MG63 (cell line): ENCODE results near the gene APOBEC3B. TPM values are rescaled to one million over a fixed set of nuclear protein-coding genes. Genes with fewer than 3 reads are reported as not detected.
"Not testable (repeated sequence)": the region's sequence is repeated elsewhere in the genome, so short reads cannot be mapped to it uniquely, and the experiment has no call there.

ENCODE experiments used
- DNase-seq: peaks from one replicate; pipeline ENCODE4 v3.0.0-alpha.2; 2020
- H3K27me3 ChIP-seq: fragments of 250-450 bp; sonication (Bioruptor Pico); 2 replicates; pipeline ENCODE4 v1.5.1; 2020; ENCODE audit warnings: mild to moderate bottlenecking, moderate library complexity
- H3K36me3 ChIP-seq: fragments of 250-450 bp; sonication (Bioruptor Pico); 2 replicates; pipeline ENCODE4 v1.5.1; 2020; ENCODE audit warnings: mild to moderate bottlenecking, moderate library complexity
- H3K4me3 ChIP-seq: fragments of 250-450 bp; sonication (Bioruptor Pico); 2 replicates; pipeline ENCODE4 v1.5.1; 2020; ENCODE audit warnings: mild to moderate bottlenecking, moderate library complexity
- H3K9me3 ChIP-seq: fragments of 250-450 bp; sonication (Bioruptor Pico); 2 replicates; pipeline ENCODE4 v1.5.1; 2020; ENCODE audit warnings: mild to moderate bottlenecking, moderate library complexity
- total RNA-seq: library from RNA; depleted of rRNA; stranded (reverse); fragments of >200 nt; shearing (Covaris generic); gene quantifications from 2 replicates; pipeline ENCODE4 v1.2.3, GENCODE V29; 2014; ENCODE audit warnings: low replicate concordance

APOBEC3B gene
- total RNA-seq, 1 experiment from 2014 or later = 4.5 TPM

- no peaks in the 10 kb centered on the region for H3K27me3 ChIP-seq
- DNase-seq = no peak
- no peaks in the 10 kb centered on the region for H3K36me3 ChIP-seq
- no peaks in the 10 kb centered on the region for H3K9me3 ChIP-seq
- no peak overlapping the region for H3K4me3 ChIP-seq
These were observed 25.0 kb downstream of the APOBEC3B start for GRCh38 chr22:39007177-39007576.

- not testable (repeated sequence) for H3K4me3 ChIP-seq, DNase-seq, H3K36me3 ChIP-seq, H3K9me3 ChIP-seq, H3K27me3 ChIP-seq
These were observed 26.2 kb downstream of the APOBEC3B start for GRCh38 chr22:39008271-39008850.

DNA sequence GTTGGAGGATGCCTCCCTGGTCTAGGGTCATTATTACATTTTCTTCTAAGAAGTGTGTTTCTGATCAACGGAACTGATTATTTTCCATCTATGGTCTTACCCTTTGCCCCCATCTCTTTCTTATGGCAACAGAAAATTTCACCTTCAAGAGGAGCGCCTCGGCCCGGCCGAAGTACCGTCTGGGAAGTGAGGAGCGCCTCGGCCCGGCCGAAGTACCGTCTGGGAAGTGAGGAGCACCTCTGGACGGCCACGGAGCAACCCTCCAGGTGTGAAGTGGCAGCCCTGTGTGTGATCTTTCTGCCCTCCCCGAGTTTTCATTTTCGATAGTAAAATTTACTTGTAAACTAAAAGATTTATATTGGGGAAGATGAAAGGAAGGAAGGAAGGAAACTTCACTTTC lies 28.8 kb downstream of the APOBEC3B start:
- no peaks in the 10 kb centered on the region for H3K9me3 ChIP-seq
- no peaks in the 10 kb centered on the region for H3K27me3 ChIP-seq
- H3K36me3 ChIP-seq = no peaks in the 10 kb centered on the region
- no peak overlapping the region for H3K4me3 ChIP-seq
- DNase-seq = no peak

DNA sequence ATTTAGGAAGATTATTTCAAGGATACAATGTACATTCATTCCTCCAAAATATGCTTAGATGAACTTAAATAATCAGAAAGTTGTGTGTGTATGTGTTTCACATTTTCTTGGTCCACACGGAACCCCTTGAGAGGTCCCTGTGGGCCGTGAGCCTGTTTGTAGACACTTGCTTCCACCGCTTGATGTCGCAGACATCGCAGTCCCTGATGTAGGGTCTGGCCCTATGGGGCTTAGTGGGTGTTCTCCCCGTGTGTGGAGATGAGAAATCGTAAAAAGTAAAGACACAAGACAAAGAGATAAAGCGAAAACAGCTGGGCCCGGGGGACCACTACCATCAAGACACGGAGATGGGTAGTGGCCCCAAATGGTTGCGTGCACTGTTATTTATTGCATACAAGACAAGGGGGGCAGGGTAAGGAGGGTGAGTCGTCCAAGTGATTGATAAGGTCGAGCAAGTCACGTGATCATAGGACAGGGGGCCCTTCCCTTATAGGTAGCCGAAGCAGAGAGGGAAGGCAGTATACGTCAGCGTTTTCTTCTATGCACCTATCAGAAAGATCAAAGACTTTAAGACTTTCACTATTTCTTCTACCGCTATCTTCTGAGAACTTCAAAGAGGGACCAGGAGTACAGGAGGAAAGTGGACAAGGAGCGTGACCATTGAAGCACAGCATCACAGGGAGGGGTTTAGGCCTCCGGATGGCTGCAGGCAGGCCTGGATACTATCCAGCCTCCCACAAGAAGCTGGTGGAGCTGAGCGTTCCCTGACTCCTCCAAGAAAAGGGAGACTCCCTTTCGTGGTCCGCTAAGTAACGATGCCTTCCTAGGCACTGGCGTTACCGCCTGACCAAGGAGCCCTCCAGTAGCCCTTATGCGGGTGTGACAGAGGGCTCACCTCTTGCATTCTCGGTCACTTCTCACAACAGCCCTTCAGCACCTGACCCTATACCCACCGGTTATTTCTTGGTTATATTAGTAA lies 30.7 kb downstream of the APOBEC3B start:
- H3K4me3 ChIP-seq = no peak overlapping the region
- no peak for DNase-seq
- no peaks in the 10 kb centered on the region for H3K27me3 ChIP-seq
- no peaks in the 10 kb centered on the region for H3K9me3 ChIP-seq
- H3K36me3 ChIP-seq = no peaks in the 10 kb centered on the region

DNA sequence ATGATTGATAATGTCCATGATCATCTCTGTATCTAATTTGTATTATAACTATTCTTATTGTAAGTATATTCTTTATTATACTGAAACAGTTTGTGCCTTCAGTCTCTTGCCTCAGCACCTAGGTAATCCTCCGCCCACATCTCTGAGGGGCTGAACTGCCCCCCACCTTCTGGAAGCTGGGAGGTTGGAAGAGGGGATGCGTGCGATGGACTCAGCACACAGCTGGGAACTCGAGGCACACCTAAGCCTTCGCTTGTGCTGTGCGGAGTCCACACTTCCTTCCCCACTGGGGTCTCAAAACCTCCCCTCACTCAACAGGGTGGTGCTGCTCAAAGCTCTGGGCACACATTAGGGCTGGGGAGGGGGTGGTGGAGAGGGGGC lies 31.4 kb downstream of the APOBEC3B start:
- H3K4me3 ChIP-seq, H3K27me3 ChIP-seq, H3K9me3 ChIP-seq, DNase-seq, H3K36me3 ChIP-seq: not testable (repeated sequence)

DNA sequence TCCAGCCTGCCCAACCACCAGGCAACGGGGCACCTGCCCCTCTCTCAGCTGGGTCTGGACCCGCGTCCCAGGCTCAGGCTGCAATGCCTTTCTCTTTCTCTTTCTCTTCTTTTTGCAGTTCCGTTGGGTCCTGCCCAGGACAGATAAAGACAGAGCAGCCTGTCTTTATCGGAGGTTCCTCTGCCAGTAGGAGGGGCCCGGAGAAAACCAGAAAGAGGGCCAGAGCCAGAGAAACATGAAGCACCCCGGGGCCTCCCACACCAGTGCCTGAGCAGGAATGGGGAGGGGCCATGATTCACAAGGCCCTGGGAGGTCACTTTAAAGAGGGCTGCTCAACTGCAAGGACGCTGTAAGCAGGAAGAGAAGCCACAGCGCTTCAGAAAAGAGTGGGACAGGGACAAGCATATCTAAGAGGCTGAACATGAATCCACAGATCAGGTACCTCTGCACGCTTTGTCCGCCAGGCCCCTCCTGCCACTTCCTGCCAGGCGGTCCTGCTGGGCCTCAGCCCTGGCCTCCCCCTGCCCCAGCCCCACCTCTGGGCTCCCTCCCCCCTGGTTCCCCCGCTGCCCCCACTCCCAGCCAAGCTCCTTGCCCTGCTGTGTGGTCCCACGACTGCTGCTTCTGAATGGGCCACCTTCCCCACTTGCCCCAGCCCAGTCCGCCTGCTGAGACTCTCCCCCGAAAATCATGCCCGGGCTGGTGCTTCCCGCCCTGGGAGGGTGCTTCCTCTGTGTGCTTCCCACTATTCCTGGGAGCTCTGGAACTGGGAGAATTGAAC lies 32.0 kb downstream of the APOBEC3B start, which contains the start of gene APOBEC3C:
APOBEC3C (plus strand) TSS at position 316 of the 781 bp plus-strand sequence; CDS start at position 422, 106 bp downstream.
- Histone ChIP-seq H3K9me3 (no peaks in the 10 kb centered on the region), H3K27me3 (no peaks in the 10 kb centered on the region), H3K36me3 (no peaks in the 10 kb centered on the region), H3K4me3 (peak within 1 kb of the TSS; percentile 56)
- DNase-seq = peak; percentile 85

GRCh38 chr22:39014723-39015121 lies 32.6 kb downstream of the APOBEC3B start:
- not testable (repeated sequence) for H3K36me3 ChIP-seq, H3K27me3 ChIP-seq, DNase-seq, H3K9me3 ChIP-seq
- peak overlapping the region; percentile 56 for H3K4me3 ChIP-seq

DNA sequence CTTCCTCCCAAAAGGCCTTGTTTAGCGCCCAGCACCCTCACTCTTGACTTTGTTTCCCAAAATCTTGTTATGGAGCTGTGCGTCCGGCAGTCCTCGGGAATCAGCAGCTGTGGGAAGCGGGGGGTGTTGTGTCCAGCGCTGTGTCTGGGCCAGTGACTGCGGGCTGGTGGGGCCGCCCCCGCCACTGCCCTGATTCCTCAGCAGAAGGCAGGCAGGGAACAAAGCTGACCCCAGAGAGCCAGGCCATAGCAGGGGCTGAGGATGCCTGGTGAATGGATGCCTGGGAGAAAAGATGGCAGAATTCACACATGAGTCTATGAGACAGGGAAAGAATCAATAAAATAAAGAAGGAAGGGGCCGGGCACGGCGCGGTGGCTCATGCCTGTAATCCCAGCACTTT lies 34.4 kb downstream of the APOBEC3B start:
- no peak for DNase-seq
- no peaks in the 10 kb centered on the region for H3K9me3 ChIP-seq
- H3K36me3 ChIP-seq = no peaks in the 10 kb centered on the region
- no peak overlapping the region for H3K4me3 ChIP-seq
- no peaks in the 10 kb centered on the region for H3K27me3 ChIP-seq

GRCh38 chr22:39017596-39018365 lies 35.6 kb downstream of the APOBEC3B start:
- no peak for DNase-seq
- no peaks in the 10 kb centered on the region for H3K9me3 ChIP-seq
- no peak overlapping the region for H3K4me3 ChIP-seq
- no peaks in the 10 kb centered on the region for H3K36me3 ChIP-seq
- no peaks in the 10 kb centered on the region for H3K27me3 ChIP-seq

GRCh38 chr22:39020021-39020651 lies 38.0 kb downstream of the APOBEC3B start:
- DNase-seq, H3K4me3 ChIP-seq, H3K27me3 ChIP-seq, H3K9me3 ChIP-seq, H3K36me3 ChIP-seq: not testable (repeated sequence)

DNA sequence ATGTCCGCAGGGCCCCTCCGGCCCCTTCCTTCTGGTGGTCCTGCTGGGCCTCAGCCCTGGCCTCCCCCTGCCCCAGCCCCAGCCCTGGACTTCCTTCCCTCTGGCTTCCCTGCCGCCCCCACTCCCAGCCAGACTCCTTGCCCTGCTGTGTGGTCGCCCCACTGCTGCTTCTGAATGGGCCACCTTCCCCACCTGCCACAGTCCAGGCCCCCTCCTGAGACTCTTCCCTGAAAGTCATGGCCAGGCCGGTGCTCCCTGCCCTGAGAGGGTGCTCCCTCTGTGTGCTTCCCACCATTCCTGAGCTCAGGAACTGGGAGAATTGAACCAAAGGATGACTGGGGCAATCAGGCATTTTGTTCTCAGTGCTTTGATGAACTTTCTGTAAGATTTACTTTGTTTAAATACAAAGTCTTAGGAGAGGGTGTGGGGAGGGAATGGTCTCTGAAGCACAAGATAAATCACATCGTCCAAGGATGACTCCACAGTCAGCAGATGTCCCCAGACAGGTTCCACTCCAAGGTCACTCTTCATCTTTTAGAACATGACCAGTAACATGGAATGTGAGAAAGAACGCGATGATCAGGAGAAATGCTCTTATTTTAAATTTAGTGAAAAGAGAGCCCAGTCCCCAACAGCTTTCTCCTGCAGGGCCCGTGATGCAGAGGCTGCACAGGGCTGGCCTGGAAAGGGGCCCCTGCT lies 39.6 kb downstream of the APOBEC3B start:
- no peaks in the 10 kb centered on the region for H3K9me3 ChIP-seq
- no peak overlapping the region for H3K4me3 ChIP-seq
- DNase-seq = no peak
- no peaks in the 10 kb centered on the region for H3K36me3 ChIP-seq
- no peaks in the 10 kb centered on the region for H3K27me3 ChIP-seq

- H3K9me3 ChIP-seq = no peaks in the 10 kb centered on the region
- no peak overlapping the region for H3K4me3 ChIP-seq
- no peaks in the 10 kb centered on the region for H3K27me3 ChIP-seq
- no peaks in the 10 kb centered on the region for H3K36me3 ChIP-seq
- DNase-seq = no peak
These were observed 42.6 kb downstream of the APOBEC3B start for GRCh38 chr22:39024519-39025308.

DNA sequence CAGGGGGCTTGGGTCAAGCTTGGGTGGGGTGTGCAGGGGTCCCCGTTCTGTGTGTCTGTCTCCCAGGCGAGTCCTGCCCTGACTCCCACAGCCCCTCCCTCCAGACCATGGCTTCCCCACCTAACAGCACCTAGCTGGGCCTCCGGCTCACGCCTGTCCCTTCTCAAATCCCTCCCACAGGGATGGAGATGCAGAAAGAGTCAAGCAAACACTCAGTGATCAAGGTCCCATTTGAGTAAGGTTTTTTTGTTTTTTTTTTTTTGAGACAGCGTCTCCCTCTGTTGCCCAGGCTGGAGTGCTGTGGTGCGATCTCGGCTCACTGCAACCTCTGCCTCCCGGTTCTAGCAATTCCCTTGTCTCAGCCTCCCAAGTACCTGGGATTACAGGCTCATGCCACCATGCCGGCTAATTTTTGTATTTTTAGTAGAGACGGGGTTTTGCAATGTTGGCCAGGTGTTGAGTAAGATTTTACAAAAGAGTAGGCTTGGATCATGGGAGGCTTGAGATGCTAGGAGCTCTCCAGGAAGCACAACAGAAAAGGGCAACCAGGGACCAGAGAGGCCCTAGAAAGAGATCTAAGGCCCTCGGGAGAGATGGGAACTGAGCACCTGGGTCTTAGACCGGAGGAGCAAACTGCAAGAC lies 44.5 kb downstream of the APOBEC3B start:
- no peak overlapping the region for H3K4me3 ChIP-seq
- DNase-seq = no peak
- H3K9me3 ChIP-seq = no peaks in the 10 kb centered on the region
- H3K36me3 ChIP-seq = no peaks in the 10 kb centered on the region
- no peaks in the 10 kb centered on the region for H3K27me3 ChIP-seq

DNA sequence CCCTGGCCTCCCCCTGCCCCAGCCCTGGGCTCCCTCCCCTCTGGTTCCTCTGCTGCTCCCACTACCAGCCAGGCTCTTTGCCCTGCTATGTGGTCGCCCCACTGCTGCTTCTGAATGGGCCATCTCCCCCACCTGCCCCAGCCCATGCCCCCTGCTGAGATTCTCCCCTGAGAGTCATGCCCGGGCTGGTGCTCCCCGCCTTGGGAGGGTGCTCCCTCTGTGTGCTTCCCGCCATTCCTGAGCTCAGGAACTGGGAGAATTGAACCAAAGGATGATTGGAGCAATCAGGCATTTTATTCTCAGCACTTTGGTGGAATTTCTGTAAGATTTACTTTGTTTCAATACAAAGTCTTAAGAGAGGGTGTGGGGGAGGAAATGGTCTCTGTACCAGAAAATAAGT lies 45.6 kb downstream of the APOBEC3B start:
- Histone ChIP-seq H3K36me3 (no peaks in the 10 kb centered on the region), H3K27me3 (no peaks in the 10 kb centered on the region), H3K4me3 (no peak overlapping the region), H3K9me3 (no peaks in the 10 kb centered on the region)
- no peak for DNase-seq
